Measurements from ENCODE around the gene AFG1L.

The AFG1L gene

GRCh38 chr6:108348655-108349349, 53.9 kb downstream of the AFG1L start:
- no peaks in the 10 kb centered on the region for H3K4me1 ChIP-seq (ENCODE audit: insufficient read depth, low read length, severe bottlenecking)
- H3K9me2 ChIP-seq (ENCODE audit: low read depth, low read length): no peaks in the 10 kb centered on the region
- no peak overlapping the region for H2AFZ ChIP-seq (ENCODE audit: low read length)
- TF ChIP-seq CTCF (IDR thresholded peaks at IDR 0.05; ENCODE audit: low read length): no peak
- no peak for TF ChIP-seq EZH2 (IDR thresholded peaks at IDR 0.05; ENCODE audit: borderline replicate concordance, low read length)
- no peaks in the 10 kb centered on the region for H3K79me2 ChIP-seq (ENCODE audit: insufficient read depth, low read length)
- no peak overlapping the region for H3K4me3 ChIP-seq (ENCODE audit: low read depth, low read length, poor library complexity, severe bottlenecking)
- no peaks in the 10 kb centered on the region for H3K9me3 ChIP-seq (ENCODE audit: low read length)
- no peaks in the 10 kb centered on the region for H3K36me3 ChIP-seq (ENCODE audit: insufficient read depth, low read length)
- no peaks in the 10 kb centered on the region for H3F3A ChIP-seq (ENCODE audit: insufficient read depth, low read length)
- no peak overlapping the region for H3K9ac ChIP-seq (ENCODE audit: low read length)
- H3K27ac ChIP-seq (ENCODE audit: low read depth, low read length, poor library complexity, severe bottlenecking): no peak overlapping the region
- H3K27me3 ChIP-seq (ENCODE audit: insufficient read depth, low read length): no peaks in the 10 kb centered on the region
- H3K4me2 ChIP-seq (ENCODE audit: low read length): no peak overlapping the region
- H4K20me1 ChIP-seq (ENCODE audit: insufficient read depth, low read length): no peaks in the 10 kb centered on the region

- Histone ChIP-seq H3K36me3 (ENCODE audit: insufficient read depth, low read length) (no peaks in the 10 kb centered on the region), H3K9ac (ENCODE audit: low read length) (no peak overlapping the region), H3K4me3 (ENCODE audit: low read depth, low read length, poor library complexity, severe bottlenecking) (no peak overlapping the region)
Observed at GRCh38 chr6:108350528-108350927, 55.7 kb downstream of the AFG1L start.

GRCh38 chr6:108353853-108354252, 59.0 kb downstream of the AFG1L start:
- Histone ChIP-seq H3K4me3 (ENCODE audit: low read depth, low read length, poor library complexity, severe bottlenecking) (no peak overlapping the region), H3K9me2 (ENCODE audit: low read depth, low read length) (no peaks in the 10 kb centered on the region), H3K9ac (ENCODE audit: low read length) (no peak overlapping the region), H3K4me1 (ENCODE audit: insufficient read depth, low read length, severe bottlenecking) (no peaks in the 10 kb centered on the region), H3K4me2 (ENCODE audit: low read length) (no peak overlapping the region), H3K9me3 (ENCODE audit: low read length) (no peaks in the 10 kb centered on the region), H2AFZ (ENCODE audit: low read length) (no peak overlapping the region), H3F3A (ENCODE audit: insufficient read depth, low read length) (no peaks in the 10 kb centered on the region), H3K79me2 (ENCODE audit: insufficient read depth, low read length) (no peaks in the 10 kb centered on the region), H3K27me3 (ENCODE audit: insufficient read depth, low read length) (no peaks in the 10 kb centered on the region), H3K27ac (ENCODE audit: low read depth, low read length, poor library complexity, severe bottlenecking) (no peak overlapping the region), H3K36me3 (ENCODE audit: insufficient read depth, low read length) (no peaks in the 10 kb centered on the region), H4K20me1 (ENCODE audit: insufficient read depth, low read length) (no peaks in the 10 kb centered on the region)
- no peak for TF ChIP-seq CTCF (IDR thresholded peaks at IDR 0.05; ENCODE audit: low read length)
- no peak for TF ChIP-seq EZH2 (IDR thresholded peaks at IDR 0.05; ENCODE audit: borderline replicate concordance, low read length)

More at GRCh38 chr6:108350528-108350927, 55.7 kb downstream of the AFG1L start:
- no peaks in the 10 kb centered on the region for H4K20me1 ChIP-seq (ENCODE audit: insufficient read depth, low read length)
- no peaks in the 10 kb centered on the region for H3K9me2 ChIP-seq (ENCODE audit: low read depth, low read length)
- no peaks in the 10 kb centered on the region for H3K27me3 ChIP-seq (ENCODE audit: insufficient read depth, low read length)
- H2AFZ ChIP-seq (ENCODE audit: low read length): no peak overlapping the region
- H3F3A ChIP-seq (ENCODE audit: insufficient read depth, low read length): no peaks in the 10 kb centered on the region
- no peaks in the 10 kb centered on the region for H3K79me2 ChIP-seq (ENCODE audit: insufficient read depth, low read length)
- H3K4me2 ChIP-seq (ENCODE audit: low read length): no peak overlapping the region
- TF ChIP-seq EZH2 (IDR thresholded peaks at IDR 0.05; ENCODE audit: borderline replicate concordance, low read length) (no peak), CTCF (IDR thresholded peaks at IDR 0.05; ENCODE audit: low read length) (no peak)
- H3K4me1 ChIP-seq (ENCODE audit: insufficient read depth, low read length, severe bottlenecking): no peaks in the 10 kb centered on the region
- H3K27ac ChIP-seq (ENCODE audit: low read depth, low read length, poor library complexity, severe bottlenecking): no peak overlapping the region
- no peaks in the 10 kb centered on the region for H3K9me3 ChIP-seq (ENCODE audit: low read length)

Data from OCI-LY1 (cell line).